GM19351 (cell line): Measurements from ENCODE around the gene EXOC2.

Experiments
- ATAC-seq: cut with Tn5 transposase; IDR thresholded peaks from one replicate; pipeline ENCODE4 v1.9.1; 2021; ENCODE audit warnings: mild to moderate bottlenecking, moderate library complexity; ENCODE audit not compliant: unreplicated experiment

The EXOC2 gene

DNA sequence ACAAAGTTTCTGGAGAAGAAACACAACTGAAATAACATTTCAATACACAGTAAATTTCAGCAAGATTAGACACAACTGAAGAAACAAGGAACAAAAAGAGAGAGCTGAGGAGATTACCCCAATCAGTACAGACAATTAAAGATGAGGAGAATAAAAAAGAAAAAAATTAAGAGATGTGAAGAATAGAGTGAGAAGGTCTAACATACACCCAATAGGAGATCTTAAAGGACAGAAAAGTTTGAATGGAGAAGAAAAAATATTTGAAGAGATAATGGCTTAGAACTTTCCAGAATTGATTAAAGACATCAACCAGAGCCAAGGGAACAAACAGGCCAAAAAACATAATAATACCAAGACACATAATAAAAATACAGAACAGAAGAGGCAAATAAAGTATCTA lies 152.4 kb downstream of the EXOC2 start:
- no peak for ATAC-seq

DNA sequence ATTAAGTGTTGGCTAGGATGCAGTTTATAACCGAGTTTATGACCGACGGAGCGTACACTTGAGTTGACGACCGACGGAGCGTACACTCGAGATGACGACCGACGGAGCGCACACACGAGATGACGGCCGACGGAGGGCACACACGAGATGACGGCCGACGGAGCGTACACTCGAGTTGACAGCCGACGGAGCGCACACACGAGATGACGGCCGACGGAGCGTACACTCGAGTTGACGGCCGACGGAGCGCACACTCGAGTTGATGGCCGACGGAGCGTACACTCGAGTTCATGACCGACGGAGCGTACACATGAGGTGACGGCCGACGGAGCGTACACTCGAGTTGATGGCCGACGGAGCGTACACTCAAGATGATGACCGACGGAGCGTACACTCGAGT lies 155.8 kb downstream of the EXOC2 start:
- ATAC-seq, result no peak

- ATAC-seq, result no peak
Observed at GRCh38 chr6:530425-530824, 162.5 kb downstream of the EXOC2 start.

DNA sequence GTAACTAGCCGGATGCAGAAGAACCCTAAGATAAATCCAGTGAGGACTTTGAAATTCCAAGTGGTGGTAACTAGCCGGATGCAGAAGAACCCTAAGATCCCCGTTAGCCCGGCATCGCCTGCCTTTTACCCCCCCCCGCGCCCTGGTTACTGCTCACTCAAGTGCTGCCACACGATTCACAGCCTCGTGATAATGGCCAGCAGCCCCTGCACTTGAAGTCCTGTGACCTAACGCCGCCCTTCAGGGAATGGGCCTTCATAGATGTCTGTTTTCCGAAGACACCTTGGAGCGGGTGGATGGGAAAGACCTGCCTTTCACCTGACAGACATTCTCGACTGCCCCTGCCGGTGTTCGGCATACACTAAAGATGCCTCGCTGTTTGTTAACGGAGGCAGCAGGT lies 163.9 kb downstream of the EXOC2 start:
- no peak for ATAC-seq

GRCh38 chr6:527989-528673 lies 164.8 kb downstream of the EXOC2 start:
- ATAC-seq, result no peak

- no peak for ATAC-seq
Observed at GRCh38 chr6:524803-525202, 168.1 kb downstream of the EXOC2 start.

- ATAC-seq, result no peak
Observed at GRCh38 chr6:520820-521219, 172.1 kb downstream of the EXOC2 start.

GRCh38 chr6:518218-518617 lies 174.7 kb downstream of the EXOC2 start:
- ATAC-seq, result no peak

GRCh38 chr6:516213-516612 lies 176.7 kb downstream of the EXOC2 start:
- ATAC-seq, result no peak

- no peak for ATAC-seq
Observed at GRCh38 chr6:515267-515666, 177.7 kb downstream of the EXOC2 start.

GRCh38 chr6:514396-514978 lies 178.5 kb downstream of the EXOC2 start:
- no peak for ATAC-seq

DNA sequence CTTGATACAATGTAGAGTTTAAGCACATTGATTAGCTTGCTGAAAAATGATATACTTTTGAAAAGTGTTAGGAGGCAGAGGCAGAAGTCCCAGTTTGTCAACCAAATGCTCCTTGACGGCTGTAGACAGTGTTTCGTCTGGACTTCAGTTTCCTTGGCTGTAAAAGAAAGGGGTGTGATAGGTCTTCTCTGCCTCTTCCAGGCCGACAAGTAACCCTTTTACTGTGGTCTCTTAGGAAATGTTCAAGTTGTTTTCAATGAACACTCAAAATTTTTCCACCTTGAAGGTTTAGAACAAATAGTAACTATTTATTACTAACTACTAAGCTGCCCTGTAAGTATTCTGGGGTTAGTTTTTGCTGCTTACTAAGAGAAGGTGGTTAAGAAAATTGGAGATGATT lies 179.0 kb downstream of the EXOC2 start:
- no peak for ATAC-seq

- ATAC-seq, result no peak
Observed at GRCh38 chr6:513058-513457, 179.9 kb downstream of the EXOC2 start.

- ATAC-seq, result no peak
Observed at GRCh38 chr6:511488-512137, 181.3 kb downstream of the EXOC2 start.

- ATAC-seq, result no peak
Observed at GRCh38 chr6:509676-510075, 183.3 kb downstream of the EXOC2 start.

- ATAC-seq, result no peak
Observed at GRCh38 chr6:508614-509013, 184.3 kb downstream of the EXOC2 start.

DNA sequence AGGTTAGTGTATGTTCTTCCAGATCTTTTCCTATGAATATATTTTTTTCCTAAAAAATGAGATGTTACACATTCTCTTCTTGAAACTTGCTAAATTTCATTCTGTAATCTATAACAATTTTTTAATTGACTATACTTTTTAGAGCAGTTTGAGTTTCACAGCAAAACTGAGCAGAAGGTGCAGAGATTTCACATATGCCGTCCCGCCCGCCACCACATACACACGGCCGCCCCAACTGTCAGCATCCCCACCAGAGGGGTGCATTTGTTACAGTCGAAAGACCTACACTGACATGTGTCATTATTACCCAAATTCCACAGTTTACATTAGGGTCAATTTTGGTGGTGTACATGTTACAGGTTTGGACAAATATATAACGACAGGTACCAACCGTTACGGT lies 184.9 kb downstream of the EXOC2 start:
- ATAC-seq, result no peak

DNA sequence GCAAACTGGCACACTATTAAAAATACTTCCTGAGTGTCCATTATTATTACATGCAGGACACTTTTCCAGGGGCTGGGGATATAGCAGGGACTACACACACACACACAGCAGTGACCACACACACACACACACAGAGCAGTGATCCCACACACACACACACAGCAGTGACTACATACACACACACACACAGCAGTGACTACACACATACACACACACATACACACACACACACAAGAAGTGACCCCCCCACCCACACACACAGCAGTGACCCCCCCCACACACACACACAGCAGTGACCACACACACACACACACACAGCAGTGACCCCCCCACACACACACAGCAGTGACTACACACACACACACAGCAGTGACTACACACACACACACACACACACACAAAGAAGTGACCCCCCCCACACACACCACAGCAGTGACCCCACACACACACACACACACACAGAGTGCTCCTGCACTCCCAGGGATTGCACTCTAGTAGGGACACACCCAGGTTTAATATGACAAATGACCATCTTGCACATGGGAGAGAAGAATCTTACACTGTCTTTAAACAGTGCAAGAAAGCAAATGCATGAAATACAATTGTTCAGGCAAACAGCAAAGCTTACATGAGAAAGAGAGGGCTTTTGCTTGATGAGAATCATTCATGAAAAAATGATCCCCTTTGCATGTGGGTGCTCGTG lies 185.9 kb downstream of the EXOC2 start:
- no peak for ATAC-seq

DNA sequence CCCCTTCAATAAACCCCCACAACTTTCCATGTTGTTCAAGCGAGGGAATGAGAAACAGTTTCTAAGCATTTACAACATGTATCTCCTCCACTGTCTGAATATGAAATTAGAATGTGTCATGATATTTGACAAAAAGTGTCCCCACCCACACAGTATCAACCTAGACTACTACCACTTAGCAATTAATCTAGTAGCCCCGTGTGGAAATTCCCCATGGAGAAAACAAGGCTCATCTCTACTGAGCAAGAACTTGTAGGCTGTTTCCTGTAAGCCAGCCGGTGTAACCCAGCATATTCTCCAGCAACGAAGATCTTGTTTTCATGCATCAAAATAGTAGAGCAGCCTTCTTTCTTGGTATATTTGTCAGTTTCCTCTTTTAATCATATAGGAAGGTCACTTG lies 186.4 kb downstream of the EXOC2 start:
- ATAC-seq, result no peak

GRCh38 chr6:505374-505773 lies 187.6 kb downstream of the EXOC2 start:
- no peak for ATAC-seq

GRCh38 chr6:504446-504980 lies 188.4 kb downstream of the EXOC2 start:
- ATAC-seq, result no peak
